Globus pallidus (tissue), 1 donor: ENCODE results near the gene KCNJ1.

ENCODE experiments used
- DNase-seq: peaks from one replicate; pipeline ENCODE4 v3.0.0-alpha.2; 2015; ENCODE audit warnings: low spot score

Gene KCNJ1

DNA sequence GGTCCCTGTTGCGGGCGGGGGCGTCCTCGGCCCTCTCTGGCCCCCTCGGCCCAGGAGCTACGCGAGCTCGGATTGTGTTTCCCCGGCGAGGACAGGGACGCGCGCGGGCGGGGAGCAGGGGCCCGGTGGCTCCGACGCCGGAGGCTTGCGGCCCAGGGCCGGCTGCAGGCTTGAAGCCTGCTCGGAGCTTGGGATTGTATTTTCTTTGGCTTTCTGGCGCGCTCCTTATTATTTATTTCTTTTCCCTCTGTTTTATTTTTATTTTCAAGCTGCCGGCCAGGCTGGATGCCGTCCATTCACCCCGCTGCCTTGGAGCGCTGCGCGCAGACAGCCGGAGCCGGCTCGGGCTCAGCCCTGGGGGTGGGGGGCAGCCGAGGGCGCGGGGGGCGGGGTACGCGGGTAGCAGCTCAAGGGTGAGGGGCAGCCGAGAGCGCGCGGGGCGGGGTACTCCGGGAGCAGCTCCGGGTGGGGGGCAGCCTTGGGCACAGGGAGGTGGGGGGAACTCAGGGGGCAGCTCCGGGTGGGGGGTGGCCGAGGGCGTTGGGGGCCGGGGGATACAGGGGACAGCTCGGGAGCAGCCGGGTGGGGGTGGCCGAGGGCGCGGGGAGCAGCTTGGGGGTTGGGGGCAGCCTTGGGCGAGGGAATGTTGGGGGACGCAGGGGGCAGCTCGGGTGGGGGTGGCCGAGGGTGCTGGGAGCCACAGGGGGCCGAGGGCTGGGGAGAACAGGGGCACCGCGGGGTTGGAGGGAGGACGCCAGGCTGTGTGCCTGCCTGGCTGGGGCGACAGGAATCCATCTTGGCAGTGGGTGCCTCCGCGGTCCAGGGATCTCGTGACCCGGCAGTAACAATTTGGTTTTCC lies 42.7 kb downstream of the KCNJ1 start:
- DNase-seq = peak; percentile 29

DNA sequence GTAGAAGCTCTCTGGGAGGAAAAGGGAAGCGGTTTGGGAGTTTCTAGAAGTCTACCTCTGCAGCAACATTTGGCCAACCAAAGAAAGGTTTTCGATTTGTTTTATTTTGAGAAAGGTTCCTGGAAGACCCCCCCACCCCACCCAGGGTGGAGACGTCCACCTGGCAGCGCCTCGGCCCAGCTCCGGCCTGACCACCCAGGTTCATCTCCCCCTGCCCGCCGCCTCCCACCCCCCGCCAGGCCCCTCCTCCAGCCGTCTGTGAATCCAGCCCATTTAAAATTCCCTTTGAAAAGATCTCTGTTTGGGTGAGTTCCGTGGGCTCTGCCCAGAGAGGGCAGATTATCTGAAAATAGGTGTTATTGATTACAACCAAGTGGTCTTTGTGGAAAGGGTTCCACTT lies 43.3 kb downstream of the KCNJ1 start:
- no peak for DNase-seq

- DNase-seq = no peak
These were observed 45.0 kb downstream of the KCNJ1 start for GRCh38 chr11:128822130-128822529.

GRCh38 chr11:128821556-128821955 lies 45.5 kb downstream of the KCNJ1 start:
- DNase-seq = no peak

GRCh38 chr11:128819198-128819597 lies 47.9 kb downstream of the KCNJ1 start:
- DNase-seq = no peak

- no peak for DNase-seq
These were observed 52.0 kb downstream of the KCNJ1 start for GRCh38 chr11:128814856-128815705.

DNA sequence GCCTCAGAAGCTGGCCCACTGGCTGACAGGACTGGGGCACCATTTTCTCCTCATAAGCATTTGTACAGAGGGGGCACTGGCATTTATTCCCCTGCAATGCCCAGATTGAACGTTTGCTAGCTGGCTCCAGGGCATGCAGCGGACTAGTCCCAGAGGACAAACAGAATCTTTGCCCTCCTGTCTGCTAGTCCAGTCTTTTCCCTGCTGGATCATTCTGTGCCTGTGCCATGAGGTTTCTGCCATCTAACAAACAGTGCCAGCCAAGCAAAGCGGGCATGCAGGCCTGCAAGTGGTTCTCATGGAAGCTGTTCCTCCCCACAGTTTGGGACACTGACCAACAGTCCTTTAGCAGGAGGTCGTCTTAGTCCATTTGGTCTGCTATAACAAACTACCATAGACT lies 53.4 kb downstream of the KCNJ1 start:
- no peak for DNase-seq

DNA sequence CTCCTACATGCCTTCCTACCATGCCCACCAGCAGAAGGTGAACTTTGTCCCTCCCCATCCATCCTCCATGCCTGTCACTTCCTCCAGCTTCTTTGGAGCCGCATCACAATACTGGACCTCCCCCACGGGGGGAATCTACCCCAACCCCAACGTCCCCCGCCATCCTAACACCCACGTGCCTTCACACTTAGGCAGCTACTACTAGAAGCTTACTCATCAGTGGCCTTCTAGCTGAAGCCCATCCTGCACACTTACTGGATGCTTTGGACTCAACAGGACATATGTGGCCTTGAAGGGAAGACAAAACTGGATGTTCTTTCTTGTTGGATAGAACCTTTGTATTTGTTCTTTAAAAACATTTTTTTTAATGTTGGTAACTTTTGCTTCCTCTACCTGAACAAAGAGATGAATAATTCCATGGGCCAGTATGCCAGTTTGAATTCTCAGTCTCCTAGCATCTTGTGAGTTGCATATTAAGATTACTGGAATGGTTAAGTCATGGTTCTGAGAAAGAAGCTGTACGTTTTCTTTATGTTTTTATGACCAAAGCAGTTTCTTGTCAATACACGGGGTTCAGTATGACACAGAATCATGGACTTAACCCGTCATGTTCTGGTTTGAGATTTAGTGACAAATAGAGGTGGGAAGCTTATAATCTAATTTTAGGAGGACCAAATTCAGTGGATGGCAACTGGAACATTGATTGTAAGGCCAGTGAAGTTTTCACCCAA lies 56.1 kb downstream of the KCNJ1 start:
- no peak for DNase-seq

- no peak for DNase-seq
These were observed 58.0 kb downstream of the KCNJ1 start for GRCh38 chr11:128809128-128809527.

DNA sequence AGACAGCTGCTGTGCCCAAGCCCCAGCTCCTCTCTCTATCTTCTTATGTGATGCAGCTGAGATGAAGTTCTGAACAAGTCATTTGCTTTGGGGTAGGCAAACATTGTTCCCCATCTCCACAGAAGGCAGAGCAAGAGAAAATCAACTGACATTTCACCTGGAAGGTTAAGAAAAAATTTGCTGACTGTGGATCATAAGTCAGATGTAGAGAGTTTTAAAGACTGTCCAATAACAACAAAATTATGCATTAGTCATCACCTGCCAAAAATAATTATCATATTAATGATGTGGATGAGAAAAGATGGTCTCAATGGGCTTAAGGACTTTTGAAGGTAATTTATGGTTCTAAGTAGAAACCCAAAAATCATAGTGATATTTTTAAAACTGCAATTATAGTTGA lies 59.2 kb downstream of the KCNJ1 start:
- no peak for DNase-seq

DNA sequence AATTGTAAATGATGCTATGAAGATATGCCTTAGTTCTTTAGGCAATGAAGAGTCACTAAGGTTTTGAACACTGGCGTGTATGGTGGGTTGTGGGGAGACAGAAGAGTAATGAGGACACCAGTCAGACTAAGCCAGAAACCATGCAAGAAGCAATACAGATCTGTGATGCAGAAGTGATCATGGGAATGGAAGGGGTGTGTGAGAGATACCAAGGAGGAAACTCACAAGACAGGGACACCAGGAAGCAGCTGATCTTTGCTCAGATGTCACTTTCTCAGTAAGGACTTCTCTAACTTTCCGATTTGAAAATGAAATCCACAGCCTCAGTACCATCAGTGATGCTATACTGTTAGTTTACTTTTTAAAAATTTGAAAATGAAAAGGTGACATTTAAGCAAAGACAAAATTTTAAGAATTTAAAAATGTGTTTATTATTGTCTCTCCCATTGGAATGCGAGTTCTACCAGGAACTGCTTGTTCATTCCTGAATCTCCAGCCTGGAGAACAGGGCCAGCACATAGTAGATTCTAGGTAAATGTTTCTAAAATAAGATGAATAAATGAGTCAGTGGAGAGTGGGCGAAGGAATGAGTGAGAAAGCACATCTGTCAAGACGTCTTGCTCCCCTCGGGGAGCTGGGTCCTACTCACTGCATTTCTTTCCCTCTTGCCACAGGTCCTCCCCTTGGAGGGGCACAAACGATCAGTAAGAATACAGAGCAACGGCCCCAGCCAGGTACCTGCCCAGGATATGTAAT lies 60.4 kb downstream of the KCNJ1 start:
- DNase-seq = no peak

GRCh38 chr11:128804481-128804880 lies 62.6 kb downstream of the KCNJ1 start:
- DNase-seq = no peak

DNA sequence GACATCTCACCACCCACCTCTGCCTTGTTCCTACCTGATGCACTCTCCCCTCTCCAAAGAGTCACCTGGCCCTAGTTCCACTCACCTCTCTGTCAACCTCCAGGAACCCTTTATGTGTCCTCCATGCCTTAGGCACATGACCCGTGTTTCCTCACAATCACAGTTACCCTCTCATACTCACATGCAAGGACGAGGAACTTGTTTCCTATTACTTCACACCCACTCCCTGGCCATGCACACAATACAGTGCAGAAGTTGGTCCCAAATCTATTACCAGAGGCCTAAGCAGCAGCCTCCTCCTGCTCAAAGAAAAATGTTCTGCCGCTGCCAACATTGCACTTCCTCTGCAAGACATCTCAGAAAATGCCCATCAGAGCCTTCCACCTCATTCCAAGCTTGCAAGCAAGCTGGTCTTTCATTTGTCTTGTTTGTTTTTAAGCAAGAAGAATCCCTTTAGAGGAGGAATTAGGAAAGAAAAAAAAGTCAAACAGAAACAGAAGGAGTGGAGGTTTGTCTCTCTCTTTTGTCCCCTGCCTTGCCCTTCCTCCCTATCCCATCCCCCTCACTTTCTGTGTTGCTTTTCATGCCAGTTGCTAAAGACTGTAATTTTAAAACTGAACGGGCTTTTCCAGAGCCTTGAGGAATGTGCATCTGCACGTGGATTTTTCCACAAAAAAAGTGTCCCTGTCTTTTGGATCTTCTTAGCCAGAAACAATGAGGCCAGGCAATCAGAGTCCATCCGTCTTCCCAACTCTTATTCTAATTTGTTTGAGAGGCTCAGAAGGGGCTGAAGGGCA lies 63.4 kb downstream of the KCNJ1 start:
- DNase-seq = no peak

GRCh38 chr11:128803011-128803410 lies 64.1 kb downstream of the KCNJ1 start:
- DNase-seq = no peak

- DNase-seq = no peak
These were observed 64.6 kb downstream of the KCNJ1 start for GRCh38 chr11:128802358-128802981.

DNA sequence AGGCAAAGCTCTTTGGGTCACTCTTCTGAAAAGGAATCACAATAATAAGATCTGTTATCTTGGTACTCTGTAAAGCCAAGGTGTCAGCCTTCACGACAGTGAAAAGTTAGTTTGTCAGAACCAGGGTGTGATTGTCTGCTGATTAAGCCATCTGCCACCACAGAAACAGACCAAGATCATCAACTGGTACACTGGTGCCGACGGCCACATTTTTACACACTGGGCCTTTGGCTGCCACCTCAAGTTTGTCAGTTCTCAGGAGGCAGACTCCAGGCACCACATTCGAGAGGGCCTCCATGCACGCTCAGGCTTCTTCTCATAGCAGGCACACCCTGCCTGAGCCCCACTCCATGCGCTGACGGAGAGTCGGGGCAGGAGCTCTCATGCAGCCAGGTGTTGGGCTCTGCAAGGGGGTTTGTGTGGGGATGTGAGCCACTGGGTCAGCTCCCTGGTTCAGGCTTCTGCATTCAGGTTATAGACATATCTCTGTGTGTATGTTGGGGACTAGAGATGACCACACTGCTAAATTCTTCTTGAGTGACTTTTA lies 66.2 kb downstream of the KCNJ1 start:
- no peak for DNase-seq

DNA sequence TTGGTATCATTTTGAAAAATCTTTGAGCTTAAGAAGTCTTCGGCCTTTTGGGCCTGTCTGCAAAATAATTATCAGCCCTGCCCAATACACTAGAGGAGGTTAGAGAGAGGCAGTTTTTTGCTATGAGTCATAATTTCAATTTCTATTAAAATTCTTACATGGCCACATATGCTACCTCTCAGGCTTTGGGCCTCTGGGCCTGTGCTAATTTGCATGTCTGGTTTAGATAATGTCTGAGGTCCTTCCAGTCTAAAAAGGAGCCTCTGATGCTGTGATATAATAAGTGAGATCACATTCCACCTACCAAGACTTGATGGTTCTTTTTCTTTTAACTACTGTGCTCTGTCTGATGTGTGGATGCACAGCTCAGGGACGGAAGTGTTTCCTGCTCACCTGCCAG lies 70.8 kb downstream of the KCNJ1 start:
- no peak for DNase-seq

DNA sequence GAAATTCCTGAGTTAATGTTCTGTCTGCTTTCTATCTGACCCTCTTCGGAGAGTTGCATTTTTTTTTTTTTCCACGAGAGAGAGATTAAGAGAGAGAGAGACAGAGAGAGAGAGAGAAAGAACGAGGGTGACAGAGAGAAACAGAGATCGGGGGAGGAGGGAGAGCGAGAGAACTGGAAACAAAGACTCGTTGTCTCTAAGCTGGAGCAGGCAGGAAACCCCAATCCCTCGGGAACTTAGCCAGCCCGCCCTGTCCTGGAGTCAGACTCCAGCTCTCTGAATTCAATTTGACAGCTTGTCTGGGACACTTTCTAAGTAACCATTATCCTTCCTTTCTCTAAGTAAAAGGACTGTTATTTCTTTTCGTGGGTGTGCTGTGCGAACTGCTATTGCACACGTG lies 76.9 kb downstream of the KCNJ1 start:
- DNase-seq = peak; percentile 92

- no peak for DNase-seq
These were observed 77.5 kb downstream of the KCNJ1 start for GRCh38 chr11:128789497-128790150.
